SK-N-SH (cell line): Measurements from ENCODE around the gene SIGLEC9.

Experiments
- CTCF ChIP-seq: fragments of 200-600 bp; sonication (generic); IDR thresholded peaks from 2 replicates; pipeline ENCODE4 v1.6.1; 2017; ENCODE audit warnings: antibody characterized with exemption, mild to moderate bottlenecking, moderate library complexity
- EZH2phosphoT487 ChIP-seq: fragments of 200-600 bp; sonication (generic); IDR thresholded peaks from 2 replicates; pipeline ENCODE4 v1.6.1; 2017; ENCODE audit warnings: low read depth, mixed run types, mild to moderate bottlenecking, antibody characterized with exemption, moderate library complexity, borderline replicate concordance
- JUND ChIP-seq: IDR thresholded peaks from 2 replicates; pipeline ENCODE4 v1.4.0; 2012
- MAX ChIP-seq: IDR thresholded peaks from 2 replicates; pipeline ENCODE4 v1.4.0; 2012; ENCODE audit warnings: low read depth
- POLR2AphosphoS5 ChIP-seq: IDR thresholded peaks from 2 replicates; pipeline ENCODE4 v1.6.1; 2012; ENCODE audit warnings: low read depth, low read length
- TCF12 ChIP-seq: IDR thresholded peaks from 2 replicates; pipeline ENCODE4 v1.4.0; 2012
- USF2 ChIP-seq: fragments of 150-350 bp; IDR thresholded peaks from 2 replicates; pipeline ENCODE4 v1.6.1; 2017; ENCODE audit warnings: antibody characterized with exemption, low read length, low read depth, borderline replicate concordance

GRCh38 chr19:51129716-51130115 is 5.0 kb downstream of the SIGLEC9 start:
- TF ChIP-seq CTCF (no peak), TCF12 (no peak), POLR2AphosphoS5 (no peak), USF2 (no peak), MAX (no peak), EZH2phosphoT487 (no peak), JUND (no peak)
